SU-DHL-6 (cell line): ENCODE results near the gene C5orf58.

ENCODE experiments used
- H2AFZ ChIP-seq: fragments of 200-600 bp; sonication (generic); 2 replicates; pipeline ENCODE4 v1.6.1; 2014; ENCODE audit warnings: low read depth, mild to moderate bottlenecking, moderate library complexity, mixed read lengths, antibody characterized with exemption, low read length; ENCODE audit not compliant: severe bottlenecking
- H3F3A ChIP-seq: fragments of 200-600 bp; shearing (Covaris generic); 2 replicates; pipeline ENCODE4 v1.6.0; 2016; ENCODE audit warnings: antibody characterized with exemption, mild to moderate bottlenecking; ENCODE audit not compliant: insufficient read depth
- H3K27ac ChIP-seq: fragments of 200-600 bp; sonication (generic); 2 replicates; pipeline ENCODE4 v1.5.1; 2016; ENCODE audit warnings: low read depth, mild to moderate bottlenecking, low read length, moderate library complexity, mixed read lengths
- H3K27me3 ChIP-seq: fragments of 200-600 bp; sonication (generic), shearing (Covaris generic); 2 replicates; pipeline ENCODE4 v1.6.0; 2014; ENCODE audit warnings: mild to moderate bottlenecking, low read length
- H3K36me3 ChIP-seq: fragments of 200-600 bp; sonication (generic); 2 replicates; pipeline ENCODE4 v1.6.1; 2014; ENCODE audit warnings: mild to moderate bottlenecking, low read length, mixed read lengths
- H3K4me2 ChIP-seq: fragments of 300-600, 200-600 bp; shearing (Covaris generic), sonication (generic); 2 replicates; pipeline ENCODE4 v1.6.0; 2014; ENCODE audit warnings: low read length, low read depth, mild to moderate bottlenecking; ENCODE audit not compliant: poor library complexity, severe bottlenecking
- H3K4me3 ChIP-seq: fragments of 200-600 bp; sonication (generic); 2 replicates; pipeline ENCODE4 v1.5.1; 2014; ENCODE audit warnings: antibody characterized with exemption, low read length, mild to moderate bottlenecking, mixed read lengths; ENCODE audit not compliant: insufficient read depth, poor library complexity, severe bottlenecking
- H3K79me2 ChIP-seq: fragments of 200-600 bp; sonication (generic); 2 replicates; pipeline ENCODE4 v1.6.1; 2014; ENCODE audit warnings: mild to moderate bottlenecking, low read length, moderate library complexity; ENCODE audit not compliant: insufficient read depth
- H3K9ac ChIP-seq: fragments of 200-600 bp; sonication (generic); 2 replicates; pipeline ENCODE4 v1.7.0; 2014; ENCODE audit warnings: mild to moderate bottlenecking, low read length
- H3K9me2 ChIP-seq: fragments of 200-600 bp; sonication (generic); replicated peaks from 2 replicates; pipeline ENCODE4 v1.6.1; 2014; ENCODE audit warnings: low read length; ENCODE audit not compliant: insufficient read depth
- H3K9me3 ChIP-seq: fragments of 200-600 bp; sonication (generic); 2 replicates; pipeline ENCODE4 v1.6.1; 2014; ENCODE audit warnings: low read length, mixed read lengths; ENCODE audit not compliant: insufficient read depth
- H4K20me1 ChIP-seq: fragments of 200-600 bp; sonication (generic); 2 replicates; pipeline ENCODE4 v1.6.1; 2014; ENCODE audit warnings: low read depth, mild to moderate bottlenecking, antibody characterized with exemption, low read length, moderate library complexity, mixed read lengths
- CTCF ChIP-seq: fragments of 200-600 bp; sonication (generic); IDR thresholded peaks from one replicate; pipeline ENCODE4 v1.5.1; 2017; ENCODE audit warnings: antibody characterized with exemption, mild to moderate bottlenecking, low read length, moderate library complexity; ENCODE audit not compliant: insufficient read depth, poor library complexity, severe bottlenecking
- EZH2phosphoT487 ChIP-seq: fragments of 200-600 bp; sonication (generic), shearing (Covaris generic); conservative IDR thresholded peaks from 2 replicates; pipeline ENCODE4 v1.6.1; 2018; ENCODE audit warnings: mild to moderate bottlenecking, antibody characterized with exemption, low read length, moderate library complexity, mixed read lengths

The C5orf58 gene

DNA sequence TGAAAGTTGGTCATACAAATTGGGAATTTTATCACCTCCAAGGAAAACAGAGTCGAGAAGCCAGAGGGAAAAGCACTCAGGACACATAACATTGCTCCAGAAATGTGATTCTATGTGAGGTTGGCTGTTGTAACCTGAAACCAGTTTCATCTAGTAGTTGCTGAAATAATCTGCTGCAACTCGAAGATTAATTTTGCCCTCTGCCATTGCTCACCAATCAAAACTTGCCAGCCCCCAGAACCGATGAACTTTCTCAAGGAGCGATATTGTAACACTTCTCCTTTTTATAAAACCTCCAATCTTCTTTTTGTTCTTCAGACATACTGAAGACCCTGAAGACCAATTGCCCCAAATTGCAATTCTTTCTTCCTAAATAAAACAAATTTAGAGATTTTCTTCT lies 31.1 kb downstream of the C5orf58 start:
- Histone ChIP-seq H3K79me2 (no peaks in the 10 kb centered on the region), H2AFZ (no peak overlapping the region), H3K4me3 (no peak overlapping the region), H3F3A (no peaks in the 10 kb centered on the region), H3K27ac (no peak overlapping the region), H3K4me2 (no peak overlapping the region), H4K20me1 (no peaks in the 10 kb centered on the region), H3K9me3 (no peaks in the 10 kb centered on the region), H3K9ac (no peak overlapping the region), H3K27me3 (no peaks in the 10 kb centered on the region), H3K36me3 (no peaks in the 10 kb centered on the region), H3K9me2 (no peaks in the 10 kb centered on the region)
- TF ChIP-seq EZH2phosphoT487 (no peak), CTCF (no peak)

DNA sequence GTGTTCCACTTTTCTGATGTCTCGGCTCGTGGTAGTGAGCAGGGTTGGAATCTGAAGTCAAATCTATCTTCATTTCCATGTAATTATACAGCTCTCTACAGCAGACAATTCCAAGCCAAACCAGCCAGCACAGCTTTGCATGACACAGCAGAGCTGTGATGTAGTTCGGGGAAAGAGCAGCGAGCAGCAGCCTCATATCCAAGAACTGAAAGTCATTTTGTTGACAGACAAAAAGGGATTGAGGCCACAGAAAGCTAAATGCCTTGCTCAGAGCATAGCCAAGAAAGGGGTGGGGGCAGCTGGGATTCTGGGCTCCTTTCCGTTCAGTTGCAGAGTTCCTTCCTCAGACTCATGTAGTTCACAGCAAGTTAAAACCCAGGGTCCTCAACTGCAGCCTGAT lies 32.7 kb downstream of the C5orf58 start:
- no peak overlapping the region for H3K27ac ChIP-seq
- no peak overlapping the region for H3K4me2 ChIP-seq
- H3K9me2 ChIP-seq: no peaks in the 10 kb centered on the region
- no peaks in the 10 kb centered on the region for H3K36me3 ChIP-seq
- H3K27me3 ChIP-seq: no peaks in the 10 kb centered on the region
- H2AFZ ChIP-seq: no peak overlapping the region
- no peaks in the 10 kb centered on the region for H3K9me3 ChIP-seq
- TF ChIP-seq EZH2phosphoT487 (no peak), CTCF (no peak)
- no peaks in the 10 kb centered on the region for H3F3A ChIP-seq
- H3K9ac ChIP-seq: no peak overlapping the region
- no peak overlapping the region for H3K4me3 ChIP-seq
- H4K20me1 ChIP-seq: no peaks in the 10 kb centered on the region
- no peaks in the 10 kb centered on the region for H3K79me2 ChIP-seq

DNA sequence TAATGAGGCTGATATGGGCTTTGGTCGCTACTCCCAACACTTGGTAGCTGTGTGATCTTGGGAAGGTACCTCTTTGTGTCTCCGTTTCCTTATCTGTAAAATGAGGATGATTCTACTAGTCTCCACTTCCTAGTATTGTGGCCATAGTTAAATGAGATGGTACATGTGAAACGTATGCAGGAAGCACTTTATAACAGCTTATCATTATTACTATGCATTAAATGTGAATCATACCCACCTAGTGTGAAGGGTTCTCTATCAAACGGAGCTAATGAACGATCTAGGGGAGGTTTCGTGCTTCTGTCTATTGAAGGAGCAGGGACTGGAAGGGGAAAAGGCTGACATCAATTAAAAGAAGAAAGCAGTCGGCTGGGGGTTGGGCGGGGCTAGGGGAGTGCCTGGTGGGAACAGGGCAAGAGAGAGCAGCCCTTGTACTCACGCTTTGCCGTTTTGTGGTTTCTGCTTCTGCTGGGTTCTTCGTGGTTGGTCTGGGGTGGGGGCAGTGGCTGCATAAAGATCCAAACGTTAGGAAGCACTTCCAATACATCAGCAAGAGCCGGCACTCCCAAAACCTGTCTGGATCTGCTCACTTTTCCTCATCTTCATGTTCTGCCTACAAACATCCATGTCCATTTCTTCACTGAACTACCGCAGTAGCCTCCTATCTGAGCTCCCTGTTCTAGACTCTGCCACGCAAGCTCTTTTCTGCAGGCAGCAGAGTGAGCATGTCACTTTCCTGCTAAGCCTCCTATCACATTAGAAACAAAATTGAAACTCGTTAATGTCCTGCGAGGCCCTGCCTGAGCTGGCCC lies 34.0 kb downstream of the C5orf58 start:
- Histone ChIP-seq H3K79me2 (no peaks in the 10 kb centered on the region), H3K4me2 (no peak overlapping the region), H3K4me3 (no peak overlapping the region), H3K9me3 (no peaks in the 10 kb centered on the region), H3K36me3 (no peaks in the 10 kb centered on the region), H4K20me1 (no peaks in the 10 kb centered on the region), H2AFZ (no peak overlapping the region), H3K9ac (no peak overlapping the region), H3K27me3 (no peaks in the 10 kb centered on the region), H3K9me2 (no peaks in the 10 kb centered on the region), H3F3A (no peaks in the 10 kb centered on the region), H3K27ac (no peak overlapping the region)
- no peak for TF ChIP-seq CTCF
